Neutrophil (primary cell): ENCODE measurements around the gene ZNF488.
"Not testable (repeated sequence)": the region's sequence is repeated elsewhere in the genome, so short reads cannot be mapped to it uniquely, and the experiment has no call there.

ENCODE experiments used
- H3K27ac ChIP-seq: fragments of 200-600 bp; sonication (generic); 2 replicates; pipeline ENCODE4 v1.5.1; 2016; ENCODE audit warnings: mild to moderate bottlenecking, moderate library complexity
- H3K27me3 ChIP-seq: fragments of 200-600 bp; sonication (generic); 2 replicates; pipeline ENCODE4 v1.6.0; 2016; ENCODE audit warnings: mild to moderate bottlenecking
- H3K36me3 ChIP-seq: fragments of 200-600 bp; sonication (generic); 2 replicates; pipeline ENCODE4 v1.5.1; 2017
- H3K4me1 ChIP-seq, 2 experiments: fragments of 200-600 bp in 1 of 2; sonication (generic) in 1 of 2; 1 replicate in 1 of 2; 2 replicates in 1 of 2; pipeline versions ENCODE4 v1.5.1 to v1.6.1; 2013 to 2016; ENCODE audit warnings: low read depth in 1 of 2, low read length in 1 of 2, mild to moderate bottlenecking in 1 of 2, moderate library complexity in 1 of 2; ENCODE audit not compliant: control insufficient read depth in 1 of 2, insufficient read depth in 1 of 2
- H3K4me3 ChIP-seq, 2 experiments: fragments of 200-600 bp in 1 of 2; sonication (generic) in 1 of 2; 1 replicate in 1 of 2; 2 replicates in 1 of 2; pipeline ENCODE4 v1.5.1; 2013 to 2016; ENCODE audit warnings: low read depth in 1 of 2, low read length in 1 of 2, mild to moderate bottlenecking in 1 of 2, moderate library complexity in 1 of 2
- H3K9me3 ChIP-seq: fragments of 200-600 bp; sonication (generic); 2 replicates; pipeline ENCODE4 v1.5.1; 2016
- TF ChIP-seq, protein P1 (sequence below): fragments of 200-600 bp; sonication (generic); IDR thresholded peaks from 2 replicates; pipeline ENCODE4 v1.5.1; 2016; ENCODE audit warnings: antibody characterized with exemption

Gene ZNF488

DNA sequence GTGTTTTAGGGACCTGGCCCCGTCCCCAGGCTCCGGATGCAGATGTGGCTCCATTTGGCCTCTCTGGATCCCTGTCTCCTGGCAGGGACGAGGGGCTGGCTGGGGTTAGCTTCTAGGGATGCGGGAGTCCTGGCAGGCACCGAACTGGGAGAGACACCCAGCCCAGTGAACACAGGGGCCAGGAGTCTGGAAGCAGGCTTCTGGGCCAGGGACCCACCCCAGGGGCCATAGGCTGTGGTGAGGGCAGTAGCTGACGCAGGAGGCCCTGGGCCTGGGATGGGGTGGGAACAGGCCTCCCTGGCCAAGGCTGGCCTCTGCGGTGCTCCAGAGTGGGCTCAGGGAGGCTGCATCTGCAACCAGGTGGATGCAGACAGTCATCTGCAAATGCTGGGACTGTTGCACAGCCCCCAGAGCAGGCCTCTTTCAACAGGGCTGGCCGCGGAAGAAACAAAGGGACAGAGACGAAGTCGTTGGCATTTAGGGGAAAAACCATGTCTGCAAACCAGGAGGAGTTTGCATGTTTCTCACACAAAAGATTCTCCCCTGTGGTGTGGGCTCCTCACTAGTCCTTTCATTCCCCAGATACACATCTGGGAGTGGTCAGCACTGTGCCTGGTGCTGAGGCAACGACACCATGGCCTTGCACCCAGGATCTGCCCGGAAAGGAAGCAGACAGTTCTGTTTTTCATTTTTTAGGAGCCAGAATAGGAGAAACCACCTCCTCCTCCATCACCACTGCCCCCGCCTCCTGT lies 36.4 kb upstream of the ZNF488 start:
- H3K27me3 ChIP-seq = no peaks in the 10 kb centered on the region

DNA sequence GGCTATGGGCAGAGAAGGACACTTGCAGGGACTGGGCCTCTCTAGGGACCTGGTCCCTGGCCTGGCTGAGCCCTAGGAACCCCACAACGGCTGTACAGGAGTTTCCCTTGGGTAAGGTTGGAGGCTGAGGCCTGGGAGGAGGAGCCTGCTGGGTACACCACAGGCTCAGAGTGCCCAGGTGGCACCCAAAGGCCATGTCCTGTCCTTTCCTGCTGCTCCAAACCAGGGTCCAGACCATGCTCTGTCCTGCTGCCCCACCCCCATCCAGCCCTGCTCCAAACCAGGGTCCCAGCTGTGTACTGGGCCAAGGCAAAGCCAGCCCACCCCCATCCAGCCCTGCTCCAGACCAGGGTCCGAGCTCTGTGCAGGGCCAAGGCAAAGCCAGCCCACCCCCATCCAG lies 35.3 kb upstream of the ZNF488 start:
- Histone ChIP-seq H3K27me3 (no peaks in the 10 kb centered on the region), H3K36me3 (no peaks in the 10 kb centered on the region), H3K9me3 (no peaks in the 10 kb centered on the region), H3K4me1 (no peaks in the 10 kb centered on the region), H3K4me3 (no peak overlapping the region), H3K27ac (no peak overlapping the region)
- TF ChIP-seq, protein P1, sequence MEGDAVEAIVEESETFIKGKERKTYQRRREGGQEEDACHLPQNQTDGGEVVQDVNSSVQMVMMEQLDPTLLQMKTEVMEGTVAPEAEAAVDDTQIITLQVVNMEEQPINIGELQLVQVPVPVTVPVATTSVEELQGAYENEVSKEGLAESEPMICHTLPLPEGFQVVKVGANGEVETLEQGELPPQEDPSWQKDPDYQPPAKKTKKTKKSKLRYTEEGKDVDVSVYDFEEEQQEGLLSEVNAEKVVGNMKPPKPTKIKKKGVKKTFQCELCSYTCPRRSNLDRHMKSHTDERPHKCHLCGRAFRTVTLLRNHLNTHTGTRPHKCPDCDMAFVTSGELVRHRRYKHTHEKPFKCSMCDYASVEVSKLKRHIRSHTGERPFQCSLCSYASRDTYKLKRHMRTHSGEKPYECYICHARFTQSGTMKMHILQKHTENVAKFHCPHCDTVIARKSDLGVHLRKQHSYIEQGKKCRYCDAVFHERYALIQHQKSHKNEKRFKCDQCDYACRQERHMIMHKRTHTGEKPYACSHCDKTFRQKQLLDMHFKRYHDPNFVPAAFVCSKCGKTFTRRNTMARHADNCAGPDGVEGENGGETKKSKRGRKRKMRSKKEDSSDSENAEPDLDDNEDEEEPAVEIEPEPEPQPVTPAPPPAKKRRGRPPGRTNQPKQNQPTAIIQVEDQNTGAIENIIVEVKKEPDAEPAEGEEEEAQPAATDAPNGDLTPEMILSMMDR = no peak

More for the DNA sequence above, 36.4 kb upstream of the ZNF488 start:
- Histone ChIP-seq H3K9me3 (no peaks in the 10 kb centered on the region), H3K27ac (no peak overlapping the region), H3K4me1 (no peaks in the 10 kb centered on the region), H3K4me3 (no peak overlapping the region), H3K36me3 (no peaks in the 10 kb centered on the region)
- TF ChIP-seq, protein P1 = no peak

DNA sequence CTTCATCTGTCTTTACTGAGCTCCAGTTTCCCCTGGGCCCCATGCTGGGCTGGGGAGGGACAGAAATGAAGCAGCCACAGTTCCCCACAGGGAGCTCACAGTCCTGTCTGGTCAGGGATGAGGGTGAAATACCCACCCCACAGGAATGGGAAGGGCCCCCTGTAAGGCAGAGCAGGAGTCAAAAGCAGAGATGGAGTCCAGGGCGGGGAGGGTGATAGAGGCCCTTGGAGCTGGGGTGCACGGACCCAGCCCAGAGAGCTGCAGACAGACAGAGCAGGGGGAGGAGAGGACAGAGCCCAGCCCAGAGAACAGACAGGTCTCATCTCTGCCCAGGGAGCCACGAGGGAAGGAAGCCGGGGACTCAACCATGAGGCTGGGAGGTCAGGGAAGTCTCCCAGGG lies 34.9 kb upstream of the ZNF488 start:
- Histone ChIP-seq H3K36me3 (no peaks in the 10 kb centered on the region), H3K9me3 (no peaks in the 10 kb centered on the region), H3K4me1 (no peaks in the 10 kb centered on the region), H3K4me3 (no peak overlapping the region), H3K27me3 (no peaks in the 10 kb centered on the region), H3K27ac (no peak overlapping the region)
- TF ChIP-seq, protein P1 = no peak

DNA sequence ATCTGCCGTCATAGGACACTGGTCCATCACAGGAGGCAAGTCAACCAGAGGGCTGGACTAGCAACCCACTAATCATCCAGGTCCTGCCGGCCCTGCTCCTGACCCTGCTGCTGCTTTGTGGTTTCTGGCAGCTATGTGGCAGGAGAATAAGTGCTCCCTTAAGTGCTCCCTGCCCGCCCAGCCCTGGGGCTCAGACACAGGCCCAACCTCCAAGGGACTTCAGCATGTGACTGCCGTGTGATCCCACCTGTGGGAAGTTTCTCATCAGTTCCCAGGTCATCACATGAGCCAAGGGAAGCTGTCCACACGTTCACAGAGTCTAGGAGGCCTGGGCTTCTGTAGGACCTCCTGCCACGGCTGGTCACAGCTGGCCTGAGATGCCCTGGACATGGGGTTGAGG lies 34.2 kb upstream of the ZNF488 start:
- Histone ChIP-seq H3K27me3 (no peaks in the 10 kb centered on the region), H3K27ac (no peak overlapping the region), H3K4me1 (no peaks in the 10 kb centered on the region), H3K4me3 (no peak overlapping the region), H3K36me3 (no peaks in the 10 kb centered on the region), H3K9me3 (no peaks in the 10 kb centered on the region)
- TF ChIP-seq, protein P1 = no peak

DNA sequence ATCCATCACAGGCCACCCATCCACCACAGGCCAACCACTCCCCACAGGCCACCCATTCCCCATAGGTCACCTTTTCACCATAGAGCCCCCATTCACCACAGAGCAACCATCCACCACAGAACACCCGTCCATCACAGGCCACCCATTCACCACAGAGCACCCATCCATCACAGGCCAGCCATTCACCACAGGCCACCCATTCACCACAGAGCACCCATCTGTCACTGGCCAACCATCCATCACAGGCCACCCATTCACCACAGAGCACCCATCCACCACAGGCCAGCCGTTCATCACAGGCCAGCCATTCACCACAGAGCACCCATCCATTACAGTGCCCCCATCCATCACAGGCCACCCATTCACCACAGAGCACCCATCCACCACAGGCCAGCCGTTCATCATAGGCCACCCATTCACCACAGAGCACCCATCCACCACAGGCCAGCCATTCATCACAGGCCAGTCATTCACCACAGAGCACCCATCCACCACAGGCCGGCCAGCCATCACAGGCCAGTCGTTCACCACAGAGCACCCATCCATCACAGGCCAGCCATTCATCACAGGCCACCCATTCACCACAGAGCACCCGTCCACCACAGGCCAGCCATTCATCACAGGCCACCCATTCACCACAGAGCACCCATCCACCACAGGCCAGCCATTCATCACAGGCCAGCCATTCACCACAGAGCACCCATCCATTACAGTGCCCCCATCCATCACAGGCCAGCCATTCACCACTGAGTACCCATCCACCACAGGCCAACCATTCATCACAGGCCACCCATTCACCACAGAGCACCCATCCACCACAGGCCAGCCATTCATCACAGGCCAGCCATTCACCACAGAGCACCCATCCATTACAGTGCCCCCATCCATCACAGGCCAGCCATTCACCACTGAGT lies 32.5 kb upstream of the ZNF488 start:
- not testable (repeated sequence) for H3K27ac ChIP-seq, H3K4me1 ChIP-seq, H3K4me3 ChIP-seq, H3K36me3 ChIP-seq, H3K27me3 ChIP-seq, H3K9me3 ChIP-seq
